Hepatocyte (in vitro differentiated cells): ENCODE measurements around the gene MYZAP. TPM values are rescaled to one million over a fixed set of nuclear protein-coding genes. Genes with fewer than 3 reads are reported as not detected.

Experiments used
- DNase-seq: peaks from one replicate; pipeline ENCODE4 v3.0.0-alpha.2; 2016; ENCODE audit warnings: low spot score
- H2AFZ ChIP-seq: fragments of 200-600 bp; sonication (generic); 2 replicates; pipeline ENCODE4 v1.6.0; 2016; ENCODE audit warnings: antibody characterized with exemption, mild to moderate bottlenecking
- H3K27ac ChIP-seq: fragments of 200-600 bp; sonication (generic); 2 replicates; pipeline ENCODE4 v1.5.1; 2016; ENCODE audit warnings: mild to moderate bottlenecking
- H3K27me3 ChIP-seq: fragments of 200-600 bp; sonication (generic); 2 replicates; pipeline ENCODE4 v1.6.1; 2016
- H3K36me3 ChIP-seq: fragments of 200-600 bp; sonication (generic); replicated peaks from 2 replicates; pipeline ENCODE4 v1.5.1; 2016; ENCODE audit warnings: low read depth; ENCODE audit not compliant: insufficient read depth
- H3K4me1 ChIP-seq: fragments of 200-600 bp; sonication (generic); 2 replicates; pipeline ENCODE4 v1.5.1; 2016; ENCODE audit warnings: mild to moderate bottlenecking, moderate library complexity; ENCODE audit not compliant: insufficient read depth
- H3K4me2 ChIP-seq: fragments of 200-600 bp; sonication (generic); 2 replicates; pipeline ENCODE4 v1.6.0; 2016
- H3K4me3 ChIP-seq: fragments of 200-600 bp; sonication (generic); 2 replicates; pipeline ENCODE4 v1.5.1; 2016; ENCODE audit warnings: mild to moderate bottlenecking
- H3K79me2 ChIP-seq: fragments of 200-600 bp; sonication (generic); 2 replicates; pipeline ENCODE4 v1.6.0; 2017; ENCODE audit warnings: mild to moderate bottlenecking
- H3K9me2 ChIP-seq: fragments of 200-600 bp; sonication (generic); replicated peaks from 2 replicates; pipeline ENCODE4 v1.6.0; 2017; ENCODE audit warnings: mild to moderate bottlenecking; ENCODE audit not compliant: insufficient read depth
- H3K9me3 ChIP-seq: fragments of 200-600 bp; sonication (generic); 2 replicates; pipeline ENCODE4 v1.5.1; 2016; ENCODE audit warnings: low read depth, mild to moderate bottlenecking
- H4K20me1 ChIP-seq: fragments of 200-600 bp; sonication (generic); 2 replicates; pipeline ENCODE4 v1.6.0; 2016; ENCODE audit warnings: mild to moderate bottlenecking; ENCODE audit not compliant: insufficient read depth, poor library complexity, severe bottlenecking
- CTCF ChIP-seq: fragments of 200-600 bp; sonication (generic); IDR thresholded peaks from 2 replicates; pipeline ENCODE4 v1.5.1; 2016; ENCODE audit warnings: antibody characterized with exemption, mild to moderate bottlenecking; ENCODE audit not compliant: poor library complexity
- EZH2 ChIP-seq: fragments of 200-600 bp; sonication (generic); IDR thresholded peaks from 2 replicates; pipeline ENCODE4 v1.6.1; 2016; ENCODE audit warnings: antibody characterized with exemption, mild to moderate bottlenecking, borderline replicate concordance
- EZH2phosphoT487 ChIP-seq: fragments of 200-600 bp; sonication (generic); IDR thresholded peaks from one replicate; pipeline ENCODE4 v1.6.1; 2018; ENCODE audit warnings: antibody characterized with exemption, mild to moderate bottlenecking, low read depth, moderate library complexity; ENCODE audit not compliant: unreplicated experiment, severe bottlenecking
- WGBS: methylation state at CpG from one replicate; pipeline ENCODE4 v1.1.6; 2016; ENCODE audit warnings: low lambda C conversion rate; ENCODE audit errors: missing lambda C conversion rate; 5-methylcytosine and 5-hydroxymethylcytosine counted together
- polyA plus RNA-seq: library from polyadenylated mRNA; unstranded; fragments of >200 nt; fragmentation: Nextera tagmentation; extraction: Ambion mirVana; gene quantifications from 2 replicates; pipeline ENCODE4 v1.2.1, GENCODE V29; 2016
- total RNA-seq: library from RNA; depleted of rRNA; stranded (reverse); fragments of >200 nt; gene quantifications from 2 replicates; pipeline ENCODE4 v1.2.3, GENCODE V29; 2014

MYZAP gene
- total and polyA plus RNA-seq, 2 experiments from 2014 or later = 12.0 to 15.5 TPM

DNA sequence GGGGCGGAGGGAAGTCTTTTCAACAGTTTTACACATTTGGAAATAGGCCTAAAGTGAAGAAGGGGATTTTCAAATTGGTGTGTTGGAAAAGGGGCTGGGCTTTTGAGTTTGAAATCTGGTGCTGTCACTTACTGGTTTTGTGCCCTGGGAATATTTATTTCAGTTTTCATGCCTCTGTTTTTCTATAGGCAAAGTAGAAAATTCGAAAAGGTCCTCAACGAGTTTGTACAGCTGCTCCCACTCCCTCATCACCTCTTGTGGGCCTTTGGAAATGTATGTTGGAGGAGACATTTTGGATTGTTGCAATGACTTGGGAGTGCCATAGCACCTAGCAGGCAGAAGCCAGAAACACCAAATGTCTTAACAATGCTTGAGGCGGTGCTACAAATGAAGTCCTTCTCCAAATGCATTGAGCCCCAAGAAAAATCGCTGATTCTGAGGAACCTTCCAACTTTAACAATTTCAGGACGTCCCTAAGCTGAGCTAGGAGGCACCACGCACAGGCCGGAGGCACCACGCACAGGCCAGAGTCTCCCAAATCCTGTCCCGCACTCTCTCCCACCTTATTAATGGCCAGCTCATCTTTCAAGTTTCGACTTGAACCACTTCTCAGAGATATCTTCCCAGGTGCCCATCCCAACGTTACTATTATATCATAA lies 114.2 kb downstream of the MYZAP start:
- WGBS = 91% methylated on average over 12 of the region's 12 CpGs
- H3K4me3 ChIP-seq = no peak overlapping the region
- H3K4me2 ChIP-seq = peak overlapping the region; percentile 69
- no peaks in the 10 kb centered on the region for H3K9me2 ChIP-seq
- no peak for DNase-seq
- no peaks in the 10 kb centered on the region for H3K36me3 ChIP-seq
- H4K20me1 ChIP-seq = peaks cover 9% of the 10 kb centered on the region
- peak overlapping the region; percentile 93 for H3K27ac ChIP-seq
- TF ChIP-seq EZH2phosphoT487 = no peak
- TF ChIP-seq EZH2 = no peak
- no peak for TF ChIP-seq CTCF
- no peaks in the 10 kb centered on the region for H3K27me3 ChIP-seq
- peaks cover 33% of the 10 kb centered on the region for H3K79me2 ChIP-seq
- H2AFZ ChIP-seq = peak overlapping the region; percentile 73
- H3K9me3 ChIP-seq = no peaks in the 10 kb centered on the region
- peaks cover 9% of the 10 kb centered on the region for H3K4me1 ChIP-seq

DNA sequence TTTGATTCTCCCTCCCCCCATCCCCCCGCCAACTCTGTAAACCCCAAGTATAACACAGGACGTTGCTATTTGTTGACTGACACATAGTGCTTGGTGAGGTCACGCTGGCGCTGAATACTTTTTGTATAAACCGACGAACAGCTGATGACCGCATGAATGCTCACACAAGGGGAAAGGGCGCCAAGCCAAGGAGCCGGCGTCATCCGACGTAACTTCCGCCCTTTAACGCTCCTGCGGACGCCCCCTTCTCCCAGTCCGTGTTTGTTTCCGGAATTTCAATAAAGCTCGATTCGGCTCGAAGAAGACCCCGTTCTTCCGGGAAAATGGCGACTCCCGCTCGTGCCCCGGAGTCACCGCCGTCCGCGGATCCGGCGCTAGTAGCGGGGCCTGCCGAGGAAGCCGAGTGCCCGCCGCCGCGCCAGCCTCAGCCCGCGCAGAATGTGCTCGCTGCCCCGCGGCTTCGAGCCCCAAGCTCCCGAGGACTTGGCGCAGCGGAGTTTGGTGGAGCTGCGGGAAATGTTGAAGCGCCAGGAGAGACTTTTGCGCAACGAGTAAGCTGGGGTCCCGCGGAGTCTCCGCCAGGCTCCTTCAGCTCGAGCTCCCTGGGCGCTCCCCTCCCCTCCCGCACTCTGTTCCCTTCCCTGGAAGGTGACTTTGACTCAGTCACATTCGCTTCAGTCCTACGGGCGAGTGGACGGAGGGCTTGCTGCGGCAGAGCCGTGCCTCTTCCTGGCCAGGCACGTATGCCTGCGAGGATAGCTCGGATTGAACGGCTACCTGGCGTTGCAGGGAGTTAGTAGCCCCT lies 114.9 kb downstream of the MYZAP start, which contains the start of gene POLR2M:
TSS of gene POLR2M (plus strand) at position 310 of the 805 bp plus-strand sequence. CDS start at position 439, 129 bp downstream.
- TF ChIP-seq EZH2phosphoT487 (no peak), EZH2 (no peak), CTCF (no peak)
- Histone ChIP-seq H3K79me2 (peaks cover 33% of the 10 kb centered on the region), H3K9me2 (no peaks in the 10 kb centered on the region), H3K4me3 (peak within 1 kb of the TSS; percentile 75), H3K9me3 (no peaks in the 10 kb centered on the region), H3K36me3 (no peaks in the 10 kb centered on the region), H3K4me1 (peaks cover 9% of the 10 kb centered on the region), H3K4me2 (peak within 1 kb of the TSS; percentile 85), H2AFZ (peak within 1 kb of the TSS; percentile 73), H4K20me1 (peaks cover 9% of the 10 kb centered on the region), H3K27me3 (no peaks in the 10 kb centered on the region), H3K27ac (peak within 1 kb of the TSS; percentile 93)
- DNase-seq = peak; percentile 97
- 2% methylated on average over 70 of the region's 70 CpGs for WGBS

DNA sequence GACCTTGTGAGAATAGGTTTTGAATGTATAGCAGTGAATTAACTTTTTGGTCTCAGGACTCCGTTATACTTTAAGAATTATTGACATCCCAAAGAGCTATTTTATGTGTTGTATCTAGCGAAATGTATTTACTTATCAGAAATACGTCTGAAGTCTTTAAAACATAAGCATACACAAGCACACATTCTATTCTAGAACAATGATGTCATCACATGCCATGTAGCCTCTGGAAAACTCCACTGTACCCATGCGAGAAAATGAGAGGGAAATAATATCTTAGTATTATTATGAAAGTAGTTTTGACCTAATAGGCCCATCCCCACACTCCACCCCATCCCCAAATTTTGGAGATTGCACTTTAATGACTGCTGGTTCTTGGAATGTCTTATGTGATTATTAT lies 116.3 kb downstream of the MYZAP start:
- H3K4me2 ChIP-seq = peak overlapping the region; percentile 85
- peaks cover 35% of the 10 kb centered on the region for H3K79me2 ChIP-seq
- peak overlapping the region; percentile 75 for H3K4me3 ChIP-seq
- WGBS = 66% methylated on average over 4 of the region's 4 CpGs
- peak overlapping the region; percentile 93 for H3K27ac ChIP-seq
- DNase-seq = no peak
- no peaks in the 10 kb centered on the region for H3K9me2 ChIP-seq
- H2AFZ ChIP-seq = no peak overlapping the region
- no peaks in the 10 kb centered on the region for H3K9me3 ChIP-seq
- H4K20me1 ChIP-seq = peaks cover 9% of the 10 kb centered on the region
- H3K36me3 ChIP-seq = peaks cover 2% of the 10 kb centered on the region
- H3K4me1 ChIP-seq = peaks cover 9% of the 10 kb centered on the region
- no peak for TF ChIP-seq EZH2
- TF ChIP-seq CTCF = no peak
- TF ChIP-seq EZH2phosphoT487 = no peak
- no peaks in the 10 kb centered on the region for H3K27me3 ChIP-seq
